H1 (cell line): ENCODE measurements around the gene PRKAG1. TPM values are rescaled to one million over a fixed set of nuclear protein-coding genes. Genes with fewer than 3 reads are reported as not detected.

ENCODE experiments used
- CTCF ChIA-PET: fragments of 300-600 bp; sonication (Branson Sonifier 250); formaldehyde crosslinking; loops from one replicate; lab custom pipeline; 2021; ENCODE audit not compliant: partially characterized antibody; lab: Charles Lee
- POLR2A ChIA-PET: fragments of 300-600 bp; sonication (Branson Sonifier 250); formaldehyde crosslinking; loops from one replicate; lab custom pipeline; 2021; ENCODE audit warnings: inconsistent platforms; ENCODE audit not compliant: partially characterized antibody; lab: Charles Lee
- DNase-seq, 2 experiments: peaks; one replicate each; pipeline versions ENCODE4 v3.0.0 to v3.0.0-alpha.2; 2010 to 2022; ENCODE audit warnings: low spot score in 2 of 2, low read depth in 1 of 2, mixed read lengths in 1 of 2
- FAIRE-seq: peaks from 2 replicates; lab custom pipeline; 2011; peaks lifted over from hg19 to GRCh38; lab: Jason Lieb, UNC
- H2AFZ ChIP-seq: 2 replicates; pipeline ENCODE4 v1.8.1; 2012; ENCODE audit warnings: low read length, inconsistent platforms
- H2AK5ac ChIP-seq: 2 replicates; pipeline ENCODE4 v1.6.1; 2013; ENCODE audit warnings: low read depth, low read length
- H2BK120ac ChIP-seq: replicated peaks from 2 replicates; pipeline ENCODE3; 2013; ENCODE audit warnings: low read depth, low read length, inconsistent platforms
- H2BK12ac ChIP-seq: 2 replicates; pipeline ENCODE4 v1.6.1; 2013; ENCODE audit warnings: low read depth, low read length
- H2BK15ac ChIP-seq: 2 replicates; pipeline ENCODE4 v1.6.1; 2013; ENCODE audit warnings: low read length
- H2BK20ac ChIP-seq: 2 replicates; pipeline ENCODE4 v1.6.1; 2013; ENCODE audit warnings: low read length
- H2BK5ac ChIP-seq: 2 replicates; pipeline ENCODE4 v1.6.1; 2013; ENCODE audit warnings: low read depth, low read length
- H3K14ac ChIP-seq: 2 replicates; pipeline ENCODE4 v1.6.1; 2013; ENCODE audit warnings: inconsistent platforms; ENCODE audit not compliant: insufficient read length
- H3K18ac ChIP-seq: 2 replicates; pipeline ENCODE4 v1.6.1; 2013; ENCODE audit warnings: low read length; ENCODE audit errors: extremely low read depth
- H3K23ac ChIP-seq: 2 replicates; pipeline ENCODE4 v1.6.1; 2013; ENCODE audit warnings: inconsistent platforms; ENCODE audit not compliant: insufficient read length
- H3K23me2 ChIP-seq: 2 replicates; pipeline ENCODE4 v1.6.1; 2013; ENCODE audit warnings: low read depth, low read length
- H3K27ac ChIP-seq: 2 replicates; pipeline ENCODE4 v1.6.1; 2011; ENCODE audit warnings: low read depth, low read length, inconsistent platforms
- H3K27me3 ChIP-seq, 4 experiments: replicated peaks in 1 of 4; 1 replicate in 1 of 4; 2 replicates in 3 of 4; pipeline versions ENCODE4 v1.6.1 to v1.8.1; 2011 to 2013; ENCODE audit warnings: low read length in 3 of 4, mild to moderate bottlenecking in 3 of 4, inconsistent platforms in 2 of 4, mixed read lengths in 2 of 4, moderate library complexity in 1 of 4; ENCODE audit not compliant: control insufficient read depth in 3 of 4, insufficient read depth in 3 of 4; ENCODE audit errors: extremely low read depth in 1 of 4
- H3K36me3 ChIP-seq, 4 experiments: 2 replicates each; pipeline versions ENCODE4 v1.6.1 to v1.8.1; 2011 to 2013; ENCODE audit warnings: mild to moderate bottlenecking in 4 of 4, low read length in 3 of 4, moderate library complexity in 2 of 4, control low read depth in 1 of 4, inconsistent platforms in 1 of 4; ENCODE audit not compliant: insufficient read depth in 4 of 4, control insufficient read depth in 2 of 4
- H3K4ac ChIP-seq: replicated peaks from 2 replicates; pipeline ENCODE3; 2013; ENCODE audit warnings: low read length, low read depth, mixed read lengths, inconsistent platforms; ENCODE audit not compliant: insufficient read length
- H3K4me1 ChIP-seq, 4 experiments: replicated peaks in 1 of 4; 1 replicate in 1 of 4; 2 replicates in 3 of 4; pipeline versions ENCODE4 v1.6.1 to v1.8.1; 2011 to 2013; ENCODE audit warnings: low read length in 3 of 4, inconsistent platforms in 2 of 4, mixed read lengths in 1 of 4; ENCODE audit not compliant: insufficient read depth in 4 of 4, control insufficient read depth in 3 of 4
- H3K4me2 ChIP-seq, 2 experiments: 2 replicates each; pipeline versions ENCODE4 v1.6.1 to v1.8.1; 2011 to 2013; ENCODE audit warnings: low read depth in 2 of 2, low read length in 2 of 2, control low read depth in 1 of 2, inconsistent platforms in 1 of 2, mild to moderate bottlenecking in 1 of 2; ENCODE audit not compliant: insufficient read depth in 1 of 2
- H3K4me3 ChIP-seq, 4 experiments: fragments of 200-600, 300-600 bp in 1 of 4; sonication (generic), shearing (Covaris generic), sonication (Bioruptor Twin) in 1 of 4; 2 replicates each; pipeline versions ENCODE4 v1.5.1 to v1.8.1; 2011 to 2016; ENCODE audit warnings: low read length in 4 of 4, low read depth in 3 of 4, control low read depth in 2 of 4, inconsistent platforms in 2 of 4, mild to moderate bottlenecking in 2 of 4, mixed read lengths in 1 of 4, moderate library complexity in 1 of 4; ENCODE audit not compliant: insufficient read depth in 2 of 4; ENCODE audit errors: extremely low read depth in 1 of 4
- H3K56ac ChIP-seq: replicated peaks from 2 replicates; pipeline ENCODE3; 2013; ENCODE audit warnings: low read depth, mild to moderate bottlenecking, mixed read lengths, low read length, inconsistent platforms; ENCODE audit not compliant: insufficient read length
- H3K79me1 ChIP-seq: 2 replicates; pipeline ENCODE4 v1.6.1; 2013; ENCODE audit warnings: low read depth, low read length, control low read depth
- H3K79me2 ChIP-seq, 2 experiments: 2 replicates each; pipeline versions ENCODE4 v1.6.1 to v1.8.1; 2012 to 2013; ENCODE audit warnings: low read length in 2 of 2, mild to moderate bottlenecking in 2 of 2, inconsistent platforms in 1 of 2; ENCODE audit not compliant: insufficient read depth in 2 of 2, control insufficient read depth in 1 of 2
- H3K9ac ChIP-seq, 4 experiments: replicated peaks in 1 of 4; 1 replicate in 1 of 4; 2 replicates in 3 of 4; pipeline versions ENCODE4 v1.6.1 to v1.8.1; 2011 to 2013; ENCODE audit warnings: low read depth in 3 of 4, low read length in 3 of 4, control low read depth in 2 of 4, mild to moderate bottlenecking in 2 of 4, moderate library complexity in 2 of 4, inconsistent platforms in 1 of 4; ENCODE audit errors: extremely low read depth in 1 of 4
- H3K9me3 ChIP-seq, 2 experiments: 2 replicates each; pipeline versions ENCODE4 v1.6.1 to v1.8.1; 2012 to 2013; ENCODE audit warnings: mild to moderate bottlenecking in 2 of 2, moderate library complexity in 2 of 2, control low read depth in 1 of 2, inconsistent platforms in 1 of 2, low read depth in 1 of 2, low read length in 1 of 2, mixed read lengths in 1 of 2; ENCODE audit not compliant: insufficient read depth in 2 of 2
- H4K20me1 ChIP-seq, 2 experiments: replicated peaks in 1 of 2; 2 replicates each; pipeline versions ENCODE3 to v1.8.1; 2011 to 2013; ENCODE audit warnings: inconsistent platforms in 2 of 2, low read length in 2 of 2, mild to moderate bottlenecking in 1 of 2; ENCODE audit not compliant: insufficient read depth in 2 of 2, control insufficient read depth in 1 of 2
- H4K5ac ChIP-seq: 2 replicates; pipeline ENCODE4 v1.6.1; 2013; ENCODE audit warnings: low read length, low read depth, mixed read lengths, inconsistent platforms; ENCODE audit not compliant: insufficient read length
- H4K8ac ChIP-seq: 2 replicates; pipeline ENCODE4 v1.8.0; 2013; ENCODE audit warnings: mild to moderate bottlenecking, moderate library complexity, low read length, inconsistent platforms; ENCODE audit not compliant: insufficient read depth; ENCODE audit errors: extremely low read depth
- H4K91ac ChIP-seq: replicated peaks from 2 replicates; pipeline ENCODE3; 2013; ENCODE audit warnings: low read length, mixed read lengths, inconsistent platforms; ENCODE audit not compliant: insufficient read length
- ATF2 ChIP-seq: IDR thresholded peaks from 2 replicates; pipeline ENCODE4 v1.6.1; 2012; ENCODE audit warnings: low read length, inconsistent platforms
- CBX5 ChIP-seq: fragments of 300-800, 300-1000 bp; sonication (generic); IDR thresholded peaks from 2 replicates; pipeline ENCODE4 v1.7.1; 2016; ENCODE audit warnings: antibody characterized with exemption, low read length, low read depth
- CHD2 ChIP-seq: IDR thresholded peaks from 2 replicates; pipeline ENCODE4 v1.6.1; 2012; ENCODE audit warnings: low read length, improper control_type of control experiment
- E2F6 ChIP-seq: IDR thresholded peaks from 2 replicates; pipeline ENCODE4 v1.6.1; 2012; ENCODE audit warnings: inconsistent platforms
- JUN ChIP-seq: IDR thresholded peaks from 2 replicates; pipeline ENCODE4 v1.6.1; 2011; ENCODE audit warnings: low read depth, mild to moderate bottlenecking, improper control_type of control experiment, low read length
- POLR2AphosphoS5 ChIP-seq: IDR thresholded peaks from 2 replicates; pipeline ENCODE4 v1.6.1; 2011; ENCODE audit warnings: low read depth, low read length
- RAD21 ChIP-seq, 2 experiments: IDR thresholded peaks in 1 of 2; conservative IDR thresholded peaks in 1 of 2; 2 replicates each; pipeline ENCODE4 v1.6.1; 2011; ENCODE audit warnings: low read depth in 2 of 2, low read length in 2 of 2, improper control_type of control experiment in 1 of 2, inconsistent platforms in 1 of 2, mild to moderate bottlenecking in 1 of 2, moderate library complexity in 1 of 2
- TEAD4 ChIP-seq: IDR thresholded peaks from 2 replicates; pipeline ENCODE4 v1.6.1; 2012; ENCODE audit warnings: low read depth, low read length, inconsistent platforms, mixed read lengths
- WGBS, 2 experiments: shearing (Covaris generic) in 1 of 2; methylation state at CpG; one replicate each; pipeline versions ENCODE4 v1.1.6 to v1.1.7; 2013 to 2015; ENCODE audit warnings: low lambda C conversion rate in 2 of 2, mixed read lengths in 2 of 2, inconsistent platforms in 1 of 2, low coverage in 1 of 2, missing lambda C conversion rate in 1 of 2; ENCODE audit not compliant: insufficient replicate concordance in 2 of 2, insufficient coverage in 1 of 2, insufficient read length in 1 of 2; ENCODE audit errors: extremely low coverage in 1 of 2, missing lambda C conversion rate in 1 of 2; 5-methylcytosine and 5-hydroxymethylcytosine counted together
- polyA plus RNA-seq, 7 experiments: library from polyadenylated mRNA; depleted of rRNA in 3 of 7; stranded (reverse) in 5 of 7; unstranded in 2 of 7; fragments of >200 nt in 5 of 7; fragments of 200-250 nt in 2 of 7; gene quantifications; 1 replicate in 5 of 7; 2 replicates in 1 of 7; 4 replicates in 1 of 7; pipeline versions ENCODE4 v1.2.1 to v1.2.3, GENCODE V29; 2011 to 2013; ENCODE audit warnings: missing spikeins in 2 of 7, mixed read lengths in 2 of 7
- total RNA-seq: library from RNA; stranded (reverse); fragmentation: NEBNext Ultra II Directional; extraction: Animal tissue kit (Norgen Biotek cat#: 25700); gene quantifications from 2 replicates; pipeline ENCODE4 v1.2.1, GENCODE V29; 2021

The PRKAG1 gene
- total and polyA plus RNA-seq, 2 of the 8 experiments (the other 6 are each of a cell fraction or from before 2014, with no cell fraction given): 38.6 to 57.5 TPM

GRCh38 chr12:49010092-49010668, 8.4 kb downstream of the PRKAG1 start:
- Histone ChIP-seq H4K5ac (no peak overlapping the region), H2BK20ac (no peak overlapping the region), H3K9ac (peak overlapping the region in 1 of 4 experiments; percentile 32; a peak in 1 of 7 replicates), H2BK15ac (no peak overlapping the region), H3K4me1 (no peaks in the 10 kb centered on the region), H3K23ac (no peak overlapping the region), H3K27me3 (no peaks in the 10 kb centered on the region), H3K18ac (no peak overlapping the region), H3K4me2 (no peak overlapping the region), H3K79me1 (no peaks in the 10 kb centered on the region), H4K8ac (no peak overlapping the region), H2AK5ac (no peak overlapping the region), H3K14ac (no peak overlapping the region), H3K56ac (no peak overlapping the region), H3K4me3 (no peak overlapping the region), H3K36me3 (no peaks in the 10 kb centered on the region), H4K20me1 (no peaks in the 10 kb centered on the region), H3K23me2 (no peaks in the 10 kb centered on the region), H2BK120ac (no peak overlapping the region), H3K9me3 (no peaks in the 10 kb centered on the region), H2BK5ac (no peak overlapping the region), H2BK12ac (no peak overlapping the region), H3K27ac (no peak overlapping the region), H3K79me2 (no peaks in the 10 kb centered on the region), H2AFZ (no peak overlapping the region), H3K4ac (no peak overlapping the region), H4K91ac (no peak overlapping the region)
- TF ChIP-seq E2F6: no peak
- TF ChIP-seq CBX5: no peak
- no peak for TF ChIP-seq ATF2
- TF ChIP-seq JUN: no peak
- TF ChIP-seq RAD21 (IDR thresholded peaks at IDR 0.05 in 1 of 2, conservative IDR thresholded peaks at IDR 0.05 in 1 of 2; ENCODE audit: low read depth in 2 of 2, low read length in 2 of 2): no peak
- TF ChIP-seq POLR2AphosphoS5: no peak
- no peak for TF ChIP-seq CHD2
- no peak for TF ChIP-seq TEAD4
- CTCF ChIA-PET: interaction anchor here (11.5 kb wide), 1 partner anchor 12 kb away, joined by 207 read pairs; the partner anchor contains the start of gene DDN
- FAIRE-seq (no peak), DNase-seq (no peak)
- 81% methylated on average over 3 of the region's 3 CpGs; no CpG with 5 or more reads in 1 of the 2 experiments for WGBS, 2 experiments
- POLR2A ChIA-PET: interaction anchor here (0.9 to 1.7 kb wide), 5 partner anchors 9 to 145 kb away, joined by 3 to 5 read pairs (median 5); partner anchors contain the start of genes DDN and RND1
